Stimulated activated memory B cell treated with anti-CD40 and anti-IgM and Interleukin-4, amounts not matched to agents 10 μg/mL and 1 μg/mL and 100 μg/mL, for 72 hours (primary cell): ENCODE measurements around the gene GZMM.

Experiments used
- ATAC-seq: fragments of 150-1000 bp; cut with Tn5 transposase; 2 replicates; pipeline ENCODE4 v1.10.0; 2021
- H3K27ac Mint-ChIP-seq: one replicate; pipeline ENCODE4 v1.8.0; 2022; ENCODE audit warnings: mild to moderate bottlenecking, mixed read lengths
- H3K27me3 Mint-ChIP-seq: one replicate; pipeline ENCODE4 v1.8.0; 2022; ENCODE audit warnings: mixed read lengths
- H3K36me3 Mint-ChIP-seq: one replicate; pipeline ENCODE4 v1.8.0; 2022; ENCODE audit warnings: mixed read lengths
- H3K4me1 Mint-ChIP-seq: one replicate; pipeline ENCODE4 v1.8.0; 2022; ENCODE audit warnings: mixed read lengths
- H3K4me3 Mint-ChIP-seq: one replicate; pipeline ENCODE4 v1.8.0; 2022; ENCODE audit warnings: mild to moderate bottlenecking, moderate library complexity, mixed read lengths
- H3K9me3 Mint-ChIP-seq: one replicate; pipeline ENCODE4 v1.8.0; 2022; ENCODE audit warnings: mixed read lengths

GZMM gene

GRCh38 chr19:543910-544608, at the start of gene GZMM:
Gene GZMM (plus strand): TSS chr19:544053. CDS start chr19:544072, 19 bp downstream.
- peak; percentile 4 for ATAC-seq

GRCh38 chr19:494171-495080, 49.4 kb upstream of the GZMM start:
- H3K4me1 Mint-ChIP-seq: peaks cover 26% of the 10 kb centered on the region
- no peak overlapping the region for H3K27ac Mint-ChIP-seq
- H3K36me3 Mint-ChIP-seq: peaks cover 6% of the 10 kb centered on the region
- peaks cover 38% of the 10 kb centered on the region for H3K27me3 Mint-ChIP-seq
- H3K4me3 Mint-ChIP-seq: no peak overlapping the region
- no peak for ATAC-seq
- peaks cover 3% of the 10 kb centered on the region for H3K9me3 Mint-ChIP-seq

More at GRCh38 chr19:543910-544608, at the start of gene GZMM:
- peaks cover 12% of the 10 kb centered on the region for H3K4me1 Mint-ChIP-seq
- no peaks in the 10 kb centered on the region for H3K9me3 Mint-ChIP-seq
- H3K36me3 Mint-ChIP-seq: peaks cover 12% of the 10 kb centered on the region
- no peak within 1 kb of the TSS for H3K4me3 Mint-ChIP-seq
- peaks cover 17% of the 10 kb centered on the region for H3K27me3 Mint-ChIP-seq
- no peak within 1 kb of the TSS for H3K27ac Mint-ChIP-seq

- H3K4me1 Mint-ChIP-seq: peaks cover 22% of the 10 kb centered on the region
- peaks cover 6% of the 10 kb centered on the region for H3K36me3 Mint-ChIP-seq
- ATAC-seq: no peak
- no peak overlapping the region for H3K4me3 Mint-ChIP-seq
- no peak overlapping the region for H3K27ac Mint-ChIP-seq
- H3K27me3 Mint-ChIP-seq: peaks cover 42% of the 10 kb centered on the region
- H3K9me3 Mint-ChIP-seq: peaks cover 3% of the 10 kb centered on the region
Measured at GRCh38 chr19:495081-495401, 48.8 kb upstream of the GZMM start.

DNA sequence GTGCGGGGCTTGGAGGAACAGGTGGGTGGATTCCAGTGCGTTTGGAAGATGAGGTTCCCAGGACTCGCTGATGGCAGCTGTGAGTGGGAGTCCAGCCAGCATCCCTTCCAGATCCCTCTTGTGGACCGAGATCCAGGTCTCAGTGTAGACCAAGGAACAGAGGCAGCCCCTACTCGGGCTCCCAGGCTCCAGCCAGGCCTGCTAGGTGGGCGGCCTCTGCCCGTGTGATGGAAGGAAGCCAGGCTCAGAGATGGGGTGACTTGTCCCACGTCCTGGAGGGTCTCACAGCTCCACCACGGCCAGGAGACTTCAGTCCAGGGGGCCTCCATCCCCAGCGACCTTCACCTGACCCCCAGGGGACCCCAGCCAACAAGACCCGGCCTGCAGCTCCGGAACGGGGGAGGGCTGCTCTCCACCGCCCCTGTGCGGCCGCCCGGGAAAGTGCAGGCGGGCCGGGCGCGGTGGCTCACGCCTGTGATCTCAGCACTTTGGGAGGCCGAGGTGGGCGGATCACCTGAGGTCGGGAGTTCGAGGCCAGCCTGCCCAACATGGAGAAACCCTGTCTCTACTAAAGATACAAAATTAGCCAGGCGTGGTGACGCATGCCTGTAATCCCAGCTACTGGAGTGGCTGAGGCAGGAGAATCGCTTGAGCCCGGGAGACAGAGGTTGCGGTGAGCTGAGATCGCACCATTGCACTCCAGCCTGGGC, 48.3 kb upstream of the GZMM start:
- no peak overlapping the region for H3K4me3 Mint-ChIP-seq
- peaks cover 3% of the 10 kb centered on the region for H3K9me3 Mint-ChIP-seq
- peaks cover 6% of the 10 kb centered on the region for H3K36me3 Mint-ChIP-seq
- H3K4me1 Mint-ChIP-seq: peaks cover 22% of the 10 kb centered on the region
- ATAC-seq: no peak
- no peak overlapping the region for H3K27ac Mint-ChIP-seq
- peaks cover 42% of the 10 kb centered on the region for H3K27me3 Mint-ChIP-seq

DNA sequence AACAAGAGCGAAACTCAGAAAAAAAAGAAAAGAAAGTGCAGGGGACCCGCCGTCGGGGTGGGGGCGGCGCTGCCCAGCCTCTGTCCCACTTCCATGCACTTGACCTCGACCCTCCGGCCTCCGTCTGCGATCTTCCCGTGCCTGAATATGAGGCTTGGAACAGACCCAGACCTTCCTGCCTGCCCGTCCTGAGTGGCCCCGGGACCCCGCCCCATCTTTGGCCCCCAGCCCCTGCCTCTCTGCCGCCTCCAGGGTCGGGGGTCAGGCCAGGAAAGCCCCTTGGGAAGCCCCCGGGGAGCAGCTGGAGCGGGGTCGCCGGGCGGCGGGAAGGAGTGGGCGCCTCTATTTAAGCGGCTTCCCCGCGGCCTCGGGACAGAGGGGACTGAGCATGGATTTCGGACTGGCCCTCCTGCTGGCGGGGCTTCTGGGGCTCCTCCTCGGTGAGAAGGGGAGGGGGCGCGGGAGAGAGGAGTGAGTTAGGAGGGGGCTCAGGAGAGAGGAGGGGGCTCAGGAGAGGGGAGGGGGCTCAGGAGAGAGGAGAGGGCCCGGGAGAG, 47.7 kb upstream of the GZMM start, which contains the start of gene MADCAM1:
TSS of gene MADCAM1 (plus strand) at position 375 of the 554 bp plus-strand sequence. CDS start at position 389, 14 bp downstream.
- Mint-ChIP-seq H3K9me3 (peaks cover 3% of the 10 kb centered on the region), H3K4me1 (peaks cover 22% of the 10 kb centered on the region), H3K27me3 (peaks cover 42% of the 10 kb centered on the region), H3K4me3 (no peak within 1 kb of the TSS), H3K36me3 (peaks cover 6% of the 10 kb centered on the region), H3K27ac (no peak within 1 kb of the TSS)
- ATAC-seq: no peak

DNA sequence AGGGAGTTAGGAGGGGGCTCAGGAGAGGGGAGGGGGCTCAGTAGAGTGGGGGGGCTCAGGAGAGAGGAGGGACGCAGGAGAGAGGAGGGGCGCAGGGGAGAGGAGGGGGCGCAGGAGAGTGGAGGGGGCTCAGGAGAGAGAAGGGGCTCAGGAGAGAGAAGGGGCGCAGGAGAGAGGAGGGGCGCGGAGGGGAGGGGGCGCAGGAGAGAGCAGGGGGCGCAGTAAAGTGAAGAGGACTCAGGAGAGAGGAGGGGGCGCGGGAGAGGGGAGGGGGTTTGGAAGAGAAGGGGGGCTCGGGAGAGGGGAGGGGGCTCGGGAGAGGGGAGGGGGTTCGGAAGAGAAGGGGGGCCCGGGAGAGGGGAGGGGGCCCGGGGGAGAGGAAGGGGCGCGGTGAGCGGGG, 46.9 kb upstream of the GZMM start:
- Mint-ChIP-seq H3K36me3 (peaks cover 6% of the 10 kb centered on the region), H3K9me3 (peaks cover 3% of the 10 kb centered on the region), H3K4me3 (no peak overlapping the region), H3K27me3 (peaks cover 42% of the 10 kb centered on the region), H3K27ac (no peak overlapping the region), H3K4me1 (peaks cover 22% of the 10 kb centered on the region)
- ATAC-seq: no peak

DNA sequence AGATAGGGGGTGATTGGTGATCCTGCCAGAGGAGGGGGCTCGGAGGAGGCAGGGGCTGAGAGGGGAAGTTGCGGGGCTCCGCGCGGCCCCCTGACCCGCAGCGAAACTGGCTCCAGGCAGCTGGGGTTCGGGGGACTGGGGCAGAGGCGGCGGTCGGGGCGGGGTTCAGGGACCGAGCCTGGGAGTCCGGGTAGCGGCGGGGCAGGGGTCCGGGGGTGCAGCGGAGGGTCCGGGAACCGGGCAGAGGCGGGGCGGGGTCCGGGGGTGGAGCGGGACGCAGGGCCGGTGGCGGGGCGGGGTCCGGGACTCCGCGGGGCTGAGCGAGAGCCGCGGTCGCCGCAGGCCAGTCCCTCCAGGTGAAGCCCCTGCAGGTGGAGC, 46.4 kb upstream of the GZMM start:
- ATAC-seq: peak; percentile 17
- Mint-ChIP-seq H3K27ac (no peak overlapping the region), H3K4me3 (no peak overlapping the region), H3K4me1 (peaks cover 22% of the 10 kb centered on the region), H3K36me3 (peaks cover 6% of the 10 kb centered on the region), H3K27me3 (peaks cover 42% of the 10 kb centered on the region), H3K9me3 (peaks cover 3% of the 10 kb centered on the region)

GRCh38 chr19:497869-498510, 45.9 kb upstream of the GZMM start:
- Mint-ChIP-seq H3K9me3 (peaks cover 3% of the 10 kb centered on the region), H3K4me3 (peak overlapping the region; percentile 8), H3K27ac (no peak overlapping the region), H3K36me3 (peaks cover 6% of the 10 kb centered on the region), H3K4me1 (peaks cover 22% of the 10 kb centered on the region), H3K27me3 (peaks cover 42% of the 10 kb centered on the region)
- ATAC-seq: no peak

GRCh38 chr19:498511-498891, 45.4 kb upstream of the GZMM start:
- H3K27ac Mint-ChIP-seq: no peak overlapping the region
- peaks cover 21% of the 10 kb centered on the region for H3K4me1 Mint-ChIP-seq
- no peak for ATAC-seq

GRCh38 chr19:498977-499623, 44.8 kb upstream of the GZMM start:
- no peak overlapping the region for H3K27ac Mint-ChIP-seq
- H3K36me3 Mint-ChIP-seq: peaks cover 6% of the 10 kb centered on the region
- H3K4me3 Mint-ChIP-seq: no peak overlapping the region
- H3K4me1 Mint-ChIP-seq: peaks cover 15% of the 10 kb centered on the region
- H3K27me3 Mint-ChIP-seq: peaks cover 42% of the 10 kb centered on the region
- no peaks in the 10 kb centered on the region for H3K9me3 Mint-ChIP-seq
- no peak for ATAC-seq

More at GRCh38 chr19:498511-498891, 45.4 kb upstream of the GZMM start:
- peaks cover 42% of the 10 kb centered on the region for H3K27me3 Mint-ChIP-seq
- H3K9me3 Mint-ChIP-seq: peaks cover 3% of the 10 kb centered on the region
- peaks cover 6% of the 10 kb centered on the region for H3K36me3 Mint-ChIP-seq
- peak overlapping the region; percentile 8 for H3K4me3 Mint-ChIP-seq

DNA sequence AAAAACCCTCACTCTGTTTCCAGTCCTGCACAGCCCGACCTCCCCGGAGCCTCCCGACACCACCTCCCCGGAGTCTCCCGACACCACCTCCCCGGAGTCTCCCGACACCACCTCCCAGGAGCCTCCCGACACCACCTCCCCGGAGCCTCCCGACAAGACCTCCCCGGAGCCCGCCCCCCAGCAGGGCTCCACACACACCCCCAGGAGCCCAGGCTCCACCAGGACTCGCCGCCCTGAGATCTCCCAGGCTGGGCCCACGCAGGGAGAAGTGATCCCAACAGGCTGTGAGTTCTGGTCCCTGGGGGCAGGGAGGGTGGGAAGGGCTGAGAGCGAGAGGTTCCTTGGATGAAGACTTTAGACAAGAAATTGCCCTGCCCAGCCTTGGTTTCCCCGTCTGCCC, 42.2 kb upstream of the GZMM start:
- Mint-ChIP-seq H3K4me3 (no peak overlapping the region), H3K27me3 (peaks cover 23% of the 10 kb centered on the region)

GRCh38 chr19:504616-505015, 39.2 kb upstream of the GZMM start:
- Mint-ChIP-seq H3K4me3 (no peak overlapping the region), H3K9me3 (no peaks in the 10 kb centered on the region), H3K36me3 (peaks cover 14% of the 10 kb centered on the region), H3K4me1 (peaks cover 19% of the 10 kb centered on the region), H3K27me3 (peaks cover 3% of the 10 kb centered on the region), H3K27ac (no peak overlapping the region)
- no peak for ATAC-seq

More for the DNA sequence above, 42.2 kb upstream of the GZMM start:
- ATAC-seq: no peak
- Mint-ChIP-seq H3K9me3 (no peaks in the 10 kb centered on the region), H3K36me3 (peaks cover 6% of the 10 kb centered on the region), H3K27ac (no peak overlapping the region), H3K4me1 (peaks cover 20% of the 10 kb centered on the region)

DNA sequence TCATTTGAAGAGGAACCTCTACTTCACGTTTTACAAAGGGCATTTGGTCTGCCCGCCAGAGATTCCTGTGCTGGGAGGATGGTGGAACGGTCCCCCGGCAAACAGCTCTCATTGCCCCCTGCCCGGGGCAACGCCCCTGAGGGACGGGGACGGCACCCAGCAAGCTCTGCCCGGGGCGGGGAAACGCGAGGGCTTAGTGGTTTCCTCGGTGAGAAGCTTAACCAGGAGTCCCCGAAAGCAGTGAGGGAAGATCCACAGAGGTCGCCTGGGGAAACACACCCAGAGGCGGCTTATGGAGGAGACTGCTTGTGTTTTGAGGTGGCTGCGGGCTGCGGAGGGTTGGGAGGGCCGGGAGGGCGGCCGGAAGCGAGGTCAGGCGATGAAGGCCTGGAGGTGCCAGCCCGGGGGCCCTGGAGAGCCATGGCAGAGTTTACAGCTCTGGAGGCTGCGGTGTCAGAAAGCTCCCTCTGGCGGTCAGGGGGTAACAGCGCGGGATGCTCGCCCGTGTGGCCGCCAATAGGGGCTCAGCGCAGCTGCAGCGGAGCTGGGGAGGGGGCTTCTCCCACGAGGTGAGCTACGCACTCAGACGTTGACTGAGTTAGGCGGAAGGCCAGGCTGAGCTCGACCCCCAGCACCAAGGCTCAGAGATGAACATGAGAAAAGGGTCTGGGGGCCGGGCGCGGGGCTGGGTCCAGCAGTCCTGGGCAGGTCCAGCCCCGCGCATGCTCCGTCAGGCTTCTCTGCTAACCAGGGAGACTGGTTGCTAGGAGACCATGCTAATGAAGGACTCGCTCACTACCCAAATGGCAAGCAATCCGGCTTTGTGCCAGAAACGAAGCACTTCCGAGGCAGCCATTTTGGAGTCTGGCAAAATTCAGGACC, 37.2 kb upstream of the GZMM start:
- peaks cover 33% of the 10 kb centered on the region for H3K4me1 Mint-ChIP-seq
- H3K27ac Mint-ChIP-seq: peak overlapping the region; percentile 97
- H3K27me3 Mint-ChIP-seq: no peaks in the 10 kb centered on the region
- no peaks in the 10 kb centered on the region for H3K9me3 Mint-ChIP-seq
- peaks cover 14% of the 10 kb centered on the region for H3K36me3 Mint-ChIP-seq
- H3K4me3 Mint-ChIP-seq: peak overlapping the region; percentile 94
- ATAC-seq: peak; percentile 89
